HG02981 (cell line): ENCODE data around the gene SOX5.

ENCODE experiments used
- ATAC-seq: cut with Tn5 transposase; IDR thresholded peaks from one replicate; pipeline ENCODE4 v1.9.1; 2021; ENCODE audit warnings: mild to moderate bottlenecking, moderate library complexity; ENCODE audit not compliant: unreplicated experiment

Gene SOX5

GRCh38 chr12:23704992-23705943, 244.2 kb downstream of the SOX5 start:
- no peak for ATAC-seq

DNA sequence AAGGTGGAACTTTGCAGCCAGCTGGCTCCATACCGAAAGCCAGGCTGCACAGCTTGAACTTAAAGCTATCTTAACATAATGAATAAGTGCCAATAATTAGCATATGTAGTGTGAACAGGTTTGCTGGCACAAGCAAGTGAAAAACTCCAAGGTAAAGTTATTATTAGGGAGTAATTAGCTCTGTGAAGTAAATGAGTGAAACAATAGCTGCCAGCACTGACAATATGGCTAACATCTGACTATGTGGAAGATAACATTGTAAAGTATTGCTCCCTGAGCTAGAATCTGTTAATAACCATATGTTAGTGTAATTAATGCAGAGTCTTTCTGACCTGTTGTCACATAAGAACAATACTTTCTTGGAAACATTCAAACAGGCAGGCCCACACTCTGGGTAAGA, 246.4 kb downstream of the SOX5 start:
- no peak for ATAC-seq

DNA sequence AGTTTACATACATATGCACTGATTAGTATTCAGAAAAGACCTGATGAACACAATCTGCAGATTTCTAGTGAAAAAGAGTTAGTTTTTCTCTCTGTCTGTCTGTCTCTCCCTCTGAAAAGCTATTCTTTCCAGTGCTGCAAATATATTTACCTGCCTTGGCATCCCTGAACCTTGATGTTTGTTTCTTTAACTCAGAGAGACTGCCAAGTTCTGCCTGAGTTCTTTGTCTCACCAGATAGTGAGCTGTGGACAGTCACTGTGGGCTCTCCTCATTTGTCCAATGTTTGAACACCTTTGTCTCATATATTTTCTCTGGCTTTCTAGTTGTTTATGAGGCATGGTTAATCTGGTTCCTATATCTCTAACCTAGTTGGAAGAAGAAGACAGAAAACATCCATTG, 250.4 kb downstream of the SOX5 start:
- ATAC-seq, result no peak

GRCh38 chr12:23694920-23695319, 254.6 kb downstream of the SOX5 start:
- no peak for ATAC-seq

- ATAC-seq, result no peak
These were observed 255.2 kb downstream of the SOX5 start for GRCh38 chr12:23694307-23694706.

- no peak for ATAC-seq
These were observed 261.5 kb downstream of the SOX5 start for GRCh38 chr12:23687947-23688346.

DNA sequence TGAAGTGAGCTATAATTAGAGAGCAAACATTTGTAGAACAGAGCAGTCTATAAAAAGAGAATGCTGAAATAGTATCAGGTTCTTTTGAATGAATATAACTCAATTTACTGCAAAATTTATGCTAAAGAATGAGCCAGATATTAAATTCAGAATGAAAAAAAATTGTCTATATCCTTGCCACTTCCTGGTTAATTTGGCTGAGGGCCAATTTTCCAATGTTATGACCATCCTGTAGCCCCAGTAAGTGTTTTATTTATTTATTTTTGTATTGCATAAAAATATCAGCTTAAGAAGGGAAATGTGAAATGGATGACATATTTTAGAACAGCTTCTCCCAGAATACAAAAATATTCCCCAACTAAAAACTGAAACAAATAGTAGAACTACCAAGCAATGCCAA, 263.4 kb downstream of the SOX5 start:
- no peak for ATAC-seq

- no peak for ATAC-seq
These were observed 265.3 kb downstream of the SOX5 start for GRCh38 chr12:23684121-23684520.

DNA sequence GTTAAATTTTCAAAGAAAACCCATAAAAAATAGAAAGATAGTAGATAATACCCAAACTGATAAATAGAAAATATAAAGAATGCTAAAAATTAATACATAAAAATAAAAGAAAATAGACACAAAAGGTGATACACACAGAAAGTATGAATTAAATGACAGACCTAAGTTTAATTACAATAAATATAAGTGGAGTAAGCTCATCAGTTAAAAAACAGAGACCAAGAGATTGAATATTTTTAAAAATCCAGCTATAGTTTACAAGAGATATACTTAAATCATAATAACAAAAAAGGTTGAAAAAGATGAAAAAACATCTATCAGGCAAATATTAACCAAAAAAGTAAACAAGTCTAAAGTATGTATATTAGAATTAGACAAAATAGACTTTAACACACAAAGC, 268.2 kb downstream of the SOX5 start:
- no peak for ATAC-seq

DNA sequence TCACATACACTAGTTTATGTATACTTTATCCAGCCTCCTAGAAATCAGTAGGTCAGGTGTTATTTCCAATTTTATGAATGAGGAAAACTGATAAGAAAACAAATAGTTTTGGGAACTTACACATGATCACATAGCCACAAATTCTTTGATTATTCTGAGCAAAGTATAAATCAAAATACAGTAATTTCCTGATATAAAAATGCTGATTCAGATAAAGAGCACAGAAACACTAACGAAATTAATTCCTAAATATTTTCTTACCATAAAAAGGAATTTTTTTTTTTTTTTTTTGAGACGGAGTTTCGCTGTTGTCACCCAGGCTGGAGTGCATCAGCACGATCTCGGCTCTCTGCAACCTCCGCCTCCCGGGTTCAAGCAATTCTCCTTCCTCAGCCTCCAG, 275.4 kb downstream of the SOX5 start:
- no peak for ATAC-seq

- ATAC-seq, result no peak
These were observed 277.6 kb downstream of the SOX5 start for GRCh38 chr12:23671881-23672280.

DNA sequence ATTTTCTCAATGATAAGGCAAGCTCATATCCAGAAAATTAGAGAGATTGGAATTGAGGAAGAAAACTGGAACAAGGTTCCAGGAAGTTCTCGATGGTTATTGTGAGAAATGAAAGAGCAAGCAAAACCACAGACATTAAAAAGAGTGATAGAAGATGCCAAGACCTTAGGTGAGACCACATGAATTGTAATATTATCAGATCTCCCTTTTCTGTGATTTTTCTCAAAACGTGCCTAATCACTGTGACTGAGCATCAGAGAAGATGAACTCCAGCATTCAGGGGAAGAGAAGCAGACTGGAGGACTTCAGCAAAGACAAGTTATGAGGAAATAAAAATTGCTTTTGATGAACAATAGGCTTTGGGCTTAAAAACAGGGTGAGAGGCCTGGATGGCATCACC, 278.8 kb downstream of the SOX5 start:
- ATAC-seq, result no peak

GRCh38 chr12:23669691-23670090, 279.8 kb downstream of the SOX5 start:
- no peak for ATAC-seq

DNA sequence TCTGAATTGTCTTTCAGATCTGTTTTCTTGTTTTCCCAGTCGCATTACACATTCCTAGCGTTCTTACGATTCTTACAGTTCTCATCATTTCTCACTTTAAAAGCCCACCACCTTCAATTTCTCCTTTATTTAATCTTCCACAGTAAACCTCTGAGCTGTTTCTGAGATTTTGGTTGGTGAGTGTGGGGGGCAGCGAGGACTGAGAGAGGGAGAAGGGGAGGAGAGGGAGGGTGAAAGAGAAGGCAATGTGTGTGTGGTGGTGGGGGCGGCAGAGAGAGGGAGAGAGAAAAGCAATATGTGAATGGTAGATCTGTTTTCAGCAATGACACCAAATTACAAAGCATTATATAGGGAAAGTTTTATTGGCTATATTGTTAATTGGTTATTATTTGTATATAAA, 282.6 kb downstream of the SOX5 start:
- no peak for ATAC-seq

DNA sequence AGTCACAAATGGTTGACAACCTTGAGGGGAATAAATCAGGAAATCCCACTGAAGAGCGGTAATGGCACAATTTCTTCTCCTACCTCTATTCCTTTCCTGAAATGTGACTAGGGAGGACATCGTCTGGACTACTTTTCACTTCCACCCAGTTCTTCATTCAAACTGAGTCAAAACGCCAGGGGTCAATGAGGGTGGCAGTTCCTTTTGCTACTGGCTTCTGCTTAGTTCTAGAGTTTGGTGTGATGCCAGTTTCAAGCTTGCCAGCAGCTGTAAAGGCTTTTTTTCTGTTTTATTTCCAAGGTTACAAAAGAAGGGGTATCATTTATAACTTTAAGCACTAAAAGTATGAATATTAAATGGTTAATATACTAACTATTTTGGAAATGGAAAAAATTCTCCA, 286.5 kb downstream of the SOX5 start:
- no peak for ATAC-seq

GRCh38 chr12:23659131-23659530, 290.3 kb downstream of the SOX5 start:
- ATAC-seq, result no peak

- no peak for ATAC-seq
These were observed 291.9 kb downstream of the SOX5 start for GRCh38 chr12:23657598-23657997.

- ATAC-seq, result no peak
These were observed 293.6 kb downstream of the SOX5 start for GRCh38 chr12:23655884-23656283.

DNA sequence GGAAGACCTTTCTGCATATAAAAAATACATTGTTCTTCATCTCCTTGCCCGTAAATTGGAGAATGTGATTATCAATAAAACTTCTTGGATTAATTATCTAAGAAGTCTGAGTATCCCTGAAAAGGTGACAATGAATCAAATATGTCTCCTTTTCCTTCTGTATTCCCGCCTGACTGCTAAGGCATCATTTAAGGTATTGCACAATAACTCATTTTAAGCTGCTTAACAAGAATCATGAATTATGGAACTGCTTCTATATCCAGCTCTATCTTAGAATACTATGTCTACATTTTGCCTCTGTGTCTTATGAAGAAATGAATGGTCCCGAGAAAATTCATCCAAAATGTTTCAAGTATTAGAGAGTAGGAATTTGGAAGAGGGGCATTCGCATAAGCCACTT, 294.4 kb downstream of the SOX5 start:
- ATAC-seq, result no peak

- no peak for ATAC-seq
These were observed 300.9 kb downstream of the SOX5 start for GRCh38 chr12:23648546-23648945.

DNA sequence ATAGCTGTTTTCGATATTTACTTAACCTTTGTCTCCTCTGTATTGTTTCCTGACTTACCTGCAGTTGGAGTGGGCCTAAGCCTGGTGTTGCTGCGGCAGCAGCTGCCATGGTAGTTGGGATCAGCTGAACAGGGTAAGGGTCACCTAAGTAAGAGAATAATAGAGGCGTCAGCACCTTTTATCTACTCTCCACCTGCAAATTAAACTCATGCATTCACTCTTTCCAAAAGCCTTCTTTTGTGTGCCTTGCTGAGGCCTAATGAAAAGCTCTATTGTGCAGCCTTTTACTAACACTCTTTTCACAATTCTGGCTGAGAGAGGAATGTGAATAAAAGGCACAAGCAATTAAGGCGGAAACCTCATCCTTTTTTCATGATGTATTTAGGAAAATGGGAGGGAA, 308.7 kb downstream of the SOX5 start:
- ATAC-seq, result no peak

GRCh38 chr12:23634344-23634743, 315.1 kb downstream of the SOX5 start:
- no peak for ATAC-seq
